Activated T-helper 2 cell treated with anti-CD3 and anti-CD28 coated beads, Interferon-gamma antibody, Interleukin-2, Interleukin-4, amounts not matched to agents 10 μg/mL and 5 μg/mL and 100 μg/mL, durations not matched to agents 14 hours and 24 hours and 36 hours (primary cell): Measurements from ENCODE around the gene TFF2. TPM values are rescaled to one million over a fixed set of nuclear protein-coding genes. Genes with fewer than 3 reads are reported as not detected.

ENCODE experiments used
- DNase-seq: peaks from one replicate; pipeline ENCODE4 v3.0.0; 2021; ENCODE audit warnings: low spot score
- H3K27ac Mint-ChIP-seq: one replicate; pipeline ENCODE4 v1.8.0; 2021; ENCODE audit warnings: mixed read lengths
- H3K27me3 Mint-ChIP-seq: one replicate; pipeline ENCODE4 v1.8.0; 2021; ENCODE audit warnings: low read depth, mixed read lengths
- H3K36me3 Mint-ChIP-seq: one replicate; pipeline ENCODE4 v1.8.0; 2021; ENCODE audit warnings: low read depth, mixed read lengths
- H3K4me1 Mint-ChIP-seq: one replicate; pipeline ENCODE4 v1.8.0; 2021; ENCODE audit warnings: low read depth, mixed read lengths
- H3K4me3 Mint-ChIP-seq: one replicate; pipeline ENCODE4 v1.8.0; 2021; ENCODE audit warnings: low read depth, mild to moderate bottlenecking, moderate library complexity, mixed read lengths
- H3K9me3 Mint-ChIP-seq: one replicate; pipeline ENCODE4 v1.8.0; 2021; ENCODE audit warnings: mixed read lengths
- intact Hi-C: fragments of 100-400 bp; cut with micrococcal nuclease; formaldehyde crosslinking; loops from one replicate; pipeline ENCODE4 v1.15.1; 2023
- total RNA-seq: library from RNA; stranded (reverse); gene quantifications from 2 replicates; pipeline ENCODE4 v1.2.3, GENCODE V29; 2022

The TFF2 gene
- total RNA-seq, 1 donor from 2014 or later: not detected

GRCh38 chr21:42336054-42336453 lies 14.7 kb downstream of the TFF2 start:
- Mint-ChIP-seq H3K4me1 (peaks cover 15% of the 10 kb centered on the region), H3K27ac (no peak overlapping the region), H3K4me3 (no peak overlapping the region), H3K36me3 (peaks cover 3% of the 10 kb centered on the region), H3K9me3 (peaks cover 17% of the 10 kb centered on the region), H3K27me3 (peaks cover 34% of the 10 kb centered on the region)
- intact Hi-C loops: loop anchor here (5.0 kb wide), 1 partner anchor 71 kb away; no protein-coding TSS in a partner anchor
- no peak for DNase-seq

GRCh38 chr21:42332557-42333317 lies 18.1 kb downstream of the TFF2 start:
- no peak overlapping the region for H3K27ac Mint-ChIP-seq
- H3K36me3 Mint-ChIP-seq: peaks cover 4% of the 10 kb centered on the region
- DNase-seq: no peak

GRCh38 chr21:42331660-42332059 lies 19.1 kb downstream of the TFF2 start:
- H3K4me1 Mint-ChIP-seq: peaks cover 2% of the 10 kb centered on the region
- peaks cover 19% of the 10 kb centered on the region for H3K9me3 Mint-ChIP-seq
- H3K27ac Mint-ChIP-seq: no peak overlapping the region
- peaks cover 4% of the 10 kb centered on the region for H3K36me3 Mint-ChIP-seq
- H3K27me3 Mint-ChIP-seq: peaks cover 51% of the 10 kb centered on the region
- no peak overlapping the region for H3K4me3 Mint-ChIP-seq
- intact Hi-C loops: no loop called here
- no peak for DNase-seq

More at GRCh38 chr21:42332557-42333317, 18.1 kb downstream of the TFF2 start:
- Mint-ChIP-seq H3K27me3 (peaks cover 48% of the 10 kb centered on the region), H3K9me3 (peaks cover 19% of the 10 kb centered on the region), H3K4me3 (no peak overlapping the region), H3K4me1 (peaks cover 5% of the 10 kb centered on the region)
- intact Hi-C loops: no loop called here

GRCh38 chr21:42330380-42331371 lies 20.1 kb downstream of the TFF2 start:
- H3K9me3 Mint-ChIP-seq: peaks cover 19% of the 10 kb centered on the region
- peaks cover 4% of the 10 kb centered on the region for H3K36me3 Mint-ChIP-seq
- DNase-seq: no peak
- intact Hi-C loops: no loop called here
- peaks cover 2% of the 10 kb centered on the region for H3K4me1 Mint-ChIP-seq
- peaks cover 54% of the 10 kb centered on the region for H3K27me3 Mint-ChIP-seq
- no peak overlapping the region for H3K27ac Mint-ChIP-seq
- H3K4me3 Mint-ChIP-seq: no peak overlapping the region

GRCh38 chr21:42324896-42325295 lies 25.9 kb downstream of the TFF2 start:
- no peaks in the 10 kb centered on the region for H3K9me3 Mint-ChIP-seq

GRCh38 chr21:42321845-42322244 lies 28.9 kb downstream of the TFF2 start:
- Mint-ChIP-seq H3K9me3 (no peaks in the 10 kb centered on the region), H3K27me3 (peaks cover 25% of the 10 kb centered on the region), H3K36me3 (no peaks in the 10 kb centered on the region), H3K4me3 (no peak overlapping the region), H3K27ac (no peak overlapping the region), H3K4me1 (peaks cover 5% of the 10 kb centered on the region)
- intact Hi-C loops: loop anchor here (10.0 kb wide), 1 partner anchor 57 kb away; no protein-coding TSS in a partner anchor
- no peak for DNase-seq

More at GRCh38 chr21:42324896-42325295, 25.9 kb downstream of the TFF2 start:
- no peaks in the 10 kb centered on the region for H3K36me3 Mint-ChIP-seq
- H3K4me3 Mint-ChIP-seq: no peak overlapping the region
- no peak overlapping the region for H3K27ac Mint-ChIP-seq
- intact Hi-C loops: loop anchor here (10.0 kb wide), 1 partner anchor 60 kb away; no protein-coding TSS in a partner anchor
- H3K27me3 Mint-ChIP-seq: peaks cover 40% of the 10 kb centered on the region
- DNase-seq: no peak
- H3K4me1 Mint-ChIP-seq: no peaks in the 10 kb centered on the region

- H3K9me3 Mint-ChIP-seq: no peaks in the 10 kb centered on the region
- no peaks in the 10 kb centered on the region for H3K36me3 Mint-ChIP-seq
- no peak overlapping the region for H3K4me3 Mint-ChIP-seq
- intact Hi-C loops: loop anchor here (10.0 kb wide), 1 partner anchor 56 kb away; no protein-coding TSS in a partner anchor
- DNase-seq: no peak
- peaks cover 22% of the 10 kb centered on the region for H3K27me3 Mint-ChIP-seq
- no peak overlapping the region for H3K27ac Mint-ChIP-seq
- H3K4me1 Mint-ChIP-seq: peaks cover 5% of the 10 kb centered on the region
Measured at GRCh38 chr21:42321231-42321630, 29.6 kb downstream of the TFF2 start.

GRCh38 chr21:42320791-42321190 lies 30.0 kb downstream of the TFF2 start:
- no peak for DNase-seq
- H3K27me3 Mint-ChIP-seq: peaks cover 21% of the 10 kb centered on the region

GRCh38 chr21:42319851-42320572 lies 30.8 kb downstream of the TFF2 start:
- no peak overlapping the region for H3K27ac Mint-ChIP-seq
- peaks cover 13% of the 10 kb centered on the region for H3K27me3 Mint-ChIP-seq
- H3K4me3 Mint-ChIP-seq: no peak overlapping the region
- H3K9me3 Mint-ChIP-seq: no peaks in the 10 kb centered on the region
- H3K36me3 Mint-ChIP-seq: no peaks in the 10 kb centered on the region
- peaks cover 5% of the 10 kb centered on the region for H3K4me1 Mint-ChIP-seq
- intact Hi-C loops: loop anchor here (10.0 kb wide), 2 partner anchors 55 to 215 kb away; no protein-coding TSS in a partner anchor
- DNase-seq: no peak

More at GRCh38 chr21:42320791-42321190, 30.0 kb downstream of the TFF2 start:
- peaks cover 5% of the 10 kb centered on the region for H3K4me1 Mint-ChIP-seq
- H3K9me3 Mint-ChIP-seq: no peaks in the 10 kb centered on the region
- no peaks in the 10 kb centered on the region for H3K36me3 Mint-ChIP-seq
- intact Hi-C loops: loop anchor here (10.0 kb wide), 1 partner anchor 56 kb away; no protein-coding TSS in a partner anchor
- no peak overlapping the region for H3K27ac Mint-ChIP-seq
- H3K4me3 Mint-ChIP-seq: no peak overlapping the region

- intact Hi-C loops: loop anchor here (10.0 kb wide), 1 partner anchor 215 kb away; no protein-coding TSS in a partner anchor
- H3K27ac Mint-ChIP-seq: no peak overlapping the region
- no peak overlapping the region for H3K4me3 Mint-ChIP-seq
- no peaks in the 10 kb centered on the region for H3K9me3 Mint-ChIP-seq
- H3K4me1 Mint-ChIP-seq: peaks cover 5% of the 10 kb centered on the region
- DNase-seq: no peak
- no peaks in the 10 kb centered on the region for H3K36me3 Mint-ChIP-seq
- peaks cover 9% of the 10 kb centered on the region for H3K27me3 Mint-ChIP-seq
Measured at GRCh38 chr21:42319376-42319775, 31.4 kb downstream of the TFF2 start.

- intact Hi-C loops: loop anchor here (10.0 kb wide), 1 partner anchor 217 kb away; no protein-coding TSS in a partner anchor
- H3K4me1 Mint-ChIP-seq: peaks cover 5% of the 10 kb centered on the region
- H3K9me3 Mint-ChIP-seq: no peaks in the 10 kb centered on the region
- no peaks in the 10 kb centered on the region for H3K27me3 Mint-ChIP-seq
- no peak overlapping the region for H3K4me3 Mint-ChIP-seq
- H3K36me3 Mint-ChIP-seq: no peaks in the 10 kb centered on the region
- no peak for DNase-seq
- H3K27ac Mint-ChIP-seq: no peak overlapping the region
Measured at GRCh38 chr21:42317826-42318746, 32.7 kb downstream of the TFF2 start.
